Panc1 (cell line): ENCODE results near the gene IVD. TPM values are rescaled to one million over a fixed set of nuclear protein-coding genes. Genes with fewer than 3 reads are reported as not detected.

Source experiments
- ATAC-seq: fragments of 200-7000 bp; cut with Tn5 transposase; 2 replicates; pipeline ENCODE4 v1.9.1; 2020; ENCODE audit warnings: mild to moderate bottlenecking, moderate library complexity
- BruUV-seq: library from RNA; stranded (reverse); fragments of 400-500 nt; replicated peaks from 2 replicates; lab custom pipeline; 2021; lab: Mats Ljungman, UMichigan
- CTCF ChIA-PET: fragments of 300-600 bp; sonication (Branson Sonifier 250); formaldehyde crosslinking; loops from one replicate; lab custom pipeline; 2022; ENCODE audit warnings: antibody characterized with exemption; lab: Charles Lee
- POLR2A ChIA-PET: fragments of 300-600 bp; sonication (Branson Sonifier 250); formaldehyde crosslinking; loops from one replicate; lab custom pipeline; 2022; ENCODE audit warnings: antibody characterized with exemption; lab: Charles Lee
- DNase-seq: peaks from one replicate; pipeline ENCODE4 v3.0.0-alpha.2; 2010; ENCODE audit warnings: low read depth, low spot score
- H3K27ac ChIP-seq: 2 replicates; pipeline ENCODE4 v1.5.1; 2011; ENCODE audit warnings: mild to moderate bottlenecking, low read length, inconsistent platforms
- H3K27me3 ChIP-seq: fragments of 200-500 bp; sonication (Bioruptor generic); 2 replicates; pipeline ENCODE4 v1.6.0; 2014; ENCODE audit warnings: low read length, inconsistent platforms; ENCODE audit not compliant: control insufficient read depth, insufficient read depth
- H3K36me3 ChIP-seq: fragments of 200-500 bp; sonication (Bioruptor generic); 2 replicates; pipeline ENCODE4 v1.5.1; 2014; ENCODE audit warnings: inconsistent platforms, mild to moderate bottlenecking, low read length, moderate library complexity; ENCODE audit not compliant: control insufficient read depth, insufficient read depth
- H3K4me1 ChIP-seq: 2 replicates; pipeline ENCODE4 v1.5.1; 2011; ENCODE audit warnings: inconsistent platforms, mild to moderate bottlenecking, low read length, moderate library complexity; ENCODE audit not compliant: control insufficient read depth, insufficient read depth
- H3K4me3 ChIP-seq, 2 experiments: 2 replicates each; pipeline ENCODE4 v1.5.1; 2011 to 2012; ENCODE audit warnings: low read depth in 2 of 2, low read length in 2 of 2, mild to moderate bottlenecking in 2 of 2, inconsistent platforms in 1 of 2, moderate library complexity in 1 of 2
- H3K9me3 ChIP-seq: fragments of 200-500 bp; sonication (Bioruptor generic); 2 replicates; pipeline ENCODE4 v1.5.1; 2014; ENCODE audit warnings: low read depth, mild to moderate bottlenecking, inconsistent platforms, low read length, moderate library complexity; ENCODE audit not compliant: control insufficient read depth, insufficient read depth
- POLR2AphosphoS5 ChIP-seq: IDR thresholded peaks from 2 replicates; pipeline ENCODE4 v1.6.1; 2012; ENCODE audit warnings: mild to moderate bottlenecking, low read depth, low read length, moderate library complexity
- SIN3A ChIP-seq: IDR thresholded peaks from 2 replicates; pipeline ENCODE4 v1.6.1; 2012; ENCODE audit warnings: low read depth, mild to moderate bottlenecking, low read length, moderate library complexity, borderline replicate concordance; ENCODE audit not compliant: insufficient read depth
- TCF7L2 ChIP-seq: IDR thresholded peaks from 2 replicates; pipeline ENCODE4 v1.6.1; 2011; ENCODE audit warnings: mild to moderate bottlenecking, low read depth, low read length, inconsistent platforms
- in situ Hi-C: cut with HindIII; loops from 2 replicates; pipeline ENCODE4 v1.10.0; 2016; ENCODE audit warnings: low sequenced_read_pairs, low pct_unique_long_range_greater_than_20kb
- intact Hi-C: fragments of 100-400 bp; cut with micrococcal nuclease; formaldehyde crosslinking; loops from one replicate; pipeline ENCODE4 v1.10.0; 2022; ENCODE audit not compliant: unreplicated experiment
- total RNA-seq: library from RNA; stranded (reverse); gene quantifications from one replicate; pipeline ENCODE4 v1.2.1, GENCODE V29; 2021; ENCODE audit not compliant: unreplicated experiment
- TF ChIP-seq, protein P1 (sequence below), 2 experiments: IDR thresholded peaks; 2 replicates each; pipeline ENCODE4 v1.6.1; 2011 to 2012; ENCODE audit warnings: low read depth in 2 of 2, control low read depth in 1 of 2, low read length in 1 of 2, mild to moderate bottlenecking in 1 of 2, moderate library complexity in 1 of 2; ENCODE audit not compliant: insufficient read depth in 1 of 2
- TF ChIP-seq, protein P2 (sequence below): fragments of 450-650 bp; IDR thresholded peaks from 2 replicates; pipeline ENCODE4 v1.5.1; 2017; ENCODE audit warnings: mild to moderate bottlenecking

The IVD gene
- total RNA-seq, 1 experiment from 2014 or later: 74.6 TPM

DNA sequence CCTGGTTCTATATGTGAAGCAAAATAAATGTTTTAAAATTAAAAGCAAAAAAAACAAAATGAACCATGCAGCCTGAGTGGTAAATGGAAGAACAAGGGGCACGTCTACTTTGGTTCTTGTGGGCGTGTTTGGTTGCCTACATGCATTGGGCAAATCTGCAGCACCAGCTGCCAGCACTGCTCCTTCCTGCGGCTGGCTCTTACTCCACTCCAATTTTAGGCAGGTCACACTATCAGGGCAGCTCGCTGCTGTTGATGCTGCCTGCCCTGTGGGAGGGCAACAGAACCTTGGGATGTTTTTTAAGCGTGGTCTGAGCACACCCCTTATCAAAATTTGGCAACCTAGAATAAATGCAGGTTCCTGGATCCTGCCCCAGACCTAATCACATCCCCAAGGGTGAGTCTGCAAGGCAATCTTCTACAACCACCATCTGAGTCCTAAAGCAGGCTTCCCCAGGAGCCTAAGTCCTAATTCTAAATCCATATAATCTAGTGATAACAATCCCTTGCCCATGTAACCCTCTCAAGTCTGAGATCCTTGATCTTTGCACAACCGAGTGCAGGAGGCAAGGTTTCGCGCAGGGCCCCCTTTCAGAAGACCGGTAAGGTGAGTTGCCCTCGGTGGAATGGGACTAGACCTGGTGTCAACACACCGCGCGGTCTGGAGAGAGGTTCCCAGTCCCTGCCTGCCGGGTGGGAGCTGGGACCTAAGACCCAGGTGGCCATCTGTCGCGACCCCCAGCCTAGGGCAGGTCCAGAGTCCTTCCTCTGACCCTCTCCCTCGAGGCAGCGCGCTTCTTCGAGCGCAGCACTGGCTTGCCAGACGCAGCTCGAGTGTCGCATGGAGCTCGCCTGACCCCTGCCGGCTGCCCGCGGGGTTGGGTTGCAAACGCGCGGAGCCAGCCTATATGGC lies 15.9 kb downstream of the IVD start:
- no TSS peak for BruUV-seq
- CTCF ChIA-PET: interaction anchor here (0.6 to 2.4 kb wide), 7 partner anchors 18 to 340 kb away, joined by 3 to 19 read pairs (median 6); no protein-coding TSS in a partner anchor
- Histone ChIP-seq H3K27me3 (no peaks in the 10 kb centered on the region), H3K36me3 (no peaks in the 10 kb centered on the region; the same call in 1 of the 2 replicates), H3K27ac (peak overlapping the region; percentile 26; the same call in 1 of the 2 replicates), H3K4me1 (peaks cover 19% of the 10 kb centered on the region), H3K9me3 (no peaks in the 10 kb centered on the region), H3K4me3 (peak overlapping the region in 1 of 2 experiments; percentile 41; a peak in 2 of 4 replicates)
- POLR2A ChIA-PET: interaction anchor here (0.6 to 1.2 kb wide), 3 partner anchors 22 to 78 kb away, joined by 3 to 11 read pairs (median 4); no protein-coding TSS in a partner anchor
- in situ Hi-C loops (no loop called here), intact Hi-C loops (loop anchor here (2.0 to 5.0 kb wide), 3 partner anchors 77 to 144 kb away; partner anchors contain the start of gene INAFM2)
- ATAC-seq (peak; percentile 94), DNase-seq (peak; percentile 45)
- TF ChIP-seq SIN3A (0 out of 2 replicates have a peak, but pooled peaks have one; percentile 46), POLR2AphosphoS5 (peak; percentile 75), TCF7L2 (no peak)
- TF ChIP-seq, protein P1, sequence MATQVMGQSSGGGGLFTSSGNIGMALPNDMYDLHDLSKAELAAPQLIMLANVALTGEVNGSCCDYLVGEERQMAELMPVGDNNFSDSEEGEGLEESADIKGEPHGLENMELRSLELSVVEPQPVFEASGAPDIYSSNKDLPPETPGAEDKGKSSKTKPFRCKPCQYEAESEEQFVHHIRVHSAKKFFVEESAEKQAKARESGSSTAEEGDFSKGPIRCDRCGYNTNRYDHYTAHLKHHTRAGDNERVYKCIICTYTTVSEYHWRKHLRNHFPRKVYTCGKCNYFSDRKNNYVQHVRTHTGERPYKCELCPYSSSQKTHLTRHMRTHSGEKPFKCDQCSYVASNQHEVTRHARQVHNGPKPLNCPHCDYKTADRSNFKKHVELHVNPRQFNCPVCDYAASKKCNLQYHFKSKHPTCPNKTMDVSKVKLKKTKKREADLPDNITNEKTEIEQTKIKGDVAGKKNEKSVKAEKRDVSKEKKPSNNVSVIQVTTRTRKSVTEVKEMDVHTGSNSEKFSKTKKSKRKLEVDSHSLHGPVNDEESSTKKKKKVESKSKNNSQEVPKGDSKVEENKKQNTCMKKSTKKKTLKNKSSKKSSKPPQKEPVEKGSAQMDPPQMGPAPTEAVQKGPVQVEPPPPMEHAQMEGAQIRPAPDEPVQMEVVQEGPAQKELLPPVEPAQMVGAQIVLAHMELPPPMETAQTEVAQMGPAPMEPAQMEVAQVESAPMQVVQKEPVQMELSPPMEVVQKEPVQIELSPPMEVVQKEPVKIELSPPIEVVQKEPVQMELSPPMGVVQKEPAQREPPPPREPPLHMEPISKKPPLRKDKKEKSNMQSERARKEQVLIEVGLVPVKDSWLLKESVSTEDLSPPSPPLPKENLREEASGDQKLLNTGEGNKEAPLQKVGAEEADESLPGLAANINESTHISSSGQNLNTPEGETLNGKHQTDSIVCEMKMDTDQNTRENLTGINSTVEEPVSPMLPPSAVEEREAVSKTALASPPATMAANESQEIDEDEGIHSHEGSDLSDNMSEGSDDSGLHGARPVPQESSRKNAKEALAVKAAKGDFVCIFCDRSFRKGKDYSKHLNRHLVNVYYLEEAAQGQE (IDR thresholded peaks at IDR 0.05; ENCODE audit: insufficient read depth in 1 of 2, low read depth in 2 of 2, low read length in 1 of 2): peak in 1 of 2 experiments; percentile 55; a peak in 1 of 4 replicates
- TF ChIP-seq, protein P2, sequence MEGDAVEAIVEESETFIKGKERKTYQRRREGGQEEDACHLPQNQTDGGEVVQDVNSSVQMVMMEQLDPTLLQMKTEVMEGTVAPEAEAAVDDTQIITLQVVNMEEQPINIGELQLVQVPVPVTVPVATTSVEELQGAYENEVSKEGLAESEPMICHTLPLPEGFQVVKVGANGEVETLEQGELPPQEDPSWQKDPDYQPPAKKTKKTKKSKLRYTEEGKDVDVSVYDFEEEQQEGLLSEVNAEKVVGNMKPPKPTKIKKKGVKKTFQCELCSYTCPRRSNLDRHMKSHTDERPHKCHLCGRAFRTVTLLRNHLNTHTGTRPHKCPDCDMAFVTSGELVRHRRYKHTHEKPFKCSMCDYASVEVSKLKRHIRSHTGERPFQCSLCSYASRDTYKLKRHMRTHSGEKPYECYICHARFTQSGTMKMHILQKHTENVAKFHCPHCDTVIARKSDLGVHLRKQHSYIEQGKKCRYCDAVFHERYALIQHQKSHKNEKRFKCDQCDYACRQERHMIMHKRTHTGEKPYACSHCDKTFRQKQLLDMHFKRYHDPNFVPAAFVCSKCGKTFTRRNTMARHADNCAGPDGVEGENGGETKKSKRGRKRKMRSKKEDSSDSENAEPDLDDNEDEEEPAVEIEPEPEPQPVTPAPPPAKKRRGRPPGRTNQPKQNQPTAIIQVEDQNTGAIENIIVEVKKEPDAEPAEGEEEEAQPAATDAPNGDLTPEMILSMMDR: peak; percentile 98

DNA sequence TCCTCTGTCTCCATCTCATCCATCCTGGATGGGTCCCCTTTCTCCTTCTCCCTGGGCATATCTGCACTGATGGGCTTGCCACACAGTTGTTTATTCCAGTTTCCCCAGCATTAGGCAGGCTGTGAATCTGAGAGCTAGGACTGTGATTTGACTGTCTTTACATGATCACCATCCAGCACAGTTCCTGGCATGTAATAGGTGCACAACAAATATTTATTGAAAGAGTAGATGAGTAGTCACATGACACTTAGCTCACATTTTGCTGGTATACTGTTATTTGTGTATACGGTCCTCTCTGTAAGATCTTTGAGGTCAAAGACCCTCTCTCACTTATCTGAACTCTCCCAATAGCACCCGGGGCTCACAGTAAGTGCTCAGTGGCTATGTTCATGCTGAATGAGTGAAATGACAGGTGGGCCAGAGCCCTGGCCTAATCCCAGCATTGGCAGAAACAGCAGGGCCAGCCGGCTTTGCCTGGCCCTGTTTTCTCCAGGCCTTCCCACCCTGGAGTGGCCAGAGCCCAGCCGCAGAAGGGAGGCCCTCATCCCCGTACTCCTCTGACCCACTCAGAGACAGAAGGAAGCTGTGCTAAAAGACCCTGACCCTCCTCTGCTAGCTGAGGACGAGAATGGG lies 19.0 kb downstream of the IVD start:
- in situ Hi-C loops (no loop called here), intact Hi-C loops (loop anchor here (5.0 kb wide), 2 partner anchors 102 to 147 kb away; partner anchors contain the start of gene INAFM2)
- H3K4me1 ChIP-seq: peaks cover 19% of the 10 kb centered on the region
- H3K27me3 ChIP-seq: no peaks in the 10 kb centered on the region
- TF ChIP-seq, protein P1 (IDR thresholded peaks at IDR 0.05; ENCODE audit: insufficient read depth in 1 of 2, low read depth in 2 of 2, low read length in 1 of 2): no peak
- no peak for TF ChIP-seq SIN3A
- TF ChIP-seq, protein P2: no peak
- no peak for TF ChIP-seq TCF7L2
- TF ChIP-seq POLR2AphosphoS5: no peak
- H3K27ac ChIP-seq: no peak overlapping the region
- no peak for DNase-seq
- CTCF ChIA-PET: no interaction called here
- no TSS peak for BruUV-seq
- H3K9me3 ChIP-seq: no peaks in the 10 kb centered on the region
- POLR2A ChIA-PET: interaction anchor here (0.6 kb wide), 1 partner anchor 326 kb away, joined by 3 read pairs; no protein-coding TSS in a partner anchor
- H3K36me3 ChIP-seq: no peaks in the 10 kb centered on the region
- no peak for ATAC-seq
- H3K4me3 ChIP-seq: no peak overlapping the region
